GM23338 (cell line): ENCODE data around the gene ROBO1. TPM values are rescaled to one million over a fixed set of nuclear protein-coding genes. Genes with fewer than 3 reads are reported as not detected.
A peak's percentile ranks its signal among the peaks of the same experiment; 100 is the strongest.

Experiments
- ATAC-seq: fragments of 200-7000 bp; cut with Tn5 transposase; 3 replicates; pipeline ENCODE4 v1.9.1; 2020
- DNase-seq: peaks from one replicate; pipeline ENCODE4 v3.0.0-alpha.2; 2015; ENCODE audit warnings: low spot score
- H2AFZ ChIP-seq: fragments of 200-600 bp; sonication (generic); 2 replicates; pipeline ENCODE4 v1.8.0; 2016; ENCODE audit warnings: antibody characterized with exemption, mild to moderate bottlenecking, moderate library complexity
- H3F3A ChIP-seq: fragments of 200-600 bp; sonication (generic); replicated peaks from 2 replicates; pipeline ENCODE4 v1.8.0; 2017; ENCODE audit warnings: antibody characterized with exemption, mixed run types, low read depth
- H3K27ac ChIP-seq: fragments of 200-600 bp; sonication (generic); 2 replicates; pipeline ENCODE4 v1.6.1; 2016; ENCODE audit warnings: low read depth
- H3K27me3 ChIP-seq: fragments of 200-600 bp; sonication (generic); 2 replicates; pipeline ENCODE4 v1.8.0; 2016; ENCODE audit warnings: mild to moderate bottlenecking, mixed run types, moderate library complexity; ENCODE audit not compliant: insufficient read depth
- H3K36me3 ChIP-seq: fragments of 200-600 bp; sonication (generic); 2 replicates; pipeline ENCODE4 v1.8.0; 2016; ENCODE audit warnings: mild to moderate bottlenecking; ENCODE audit not compliant: insufficient read depth
- H3K4me1 ChIP-seq: fragments of 200-600 bp; sonication (generic); 2 replicates; pipeline ENCODE4 v1.8.0; 2016; ENCODE audit warnings: mild to moderate bottlenecking, moderate library complexity; ENCODE audit not compliant: insufficient read depth
- H3K4me2 ChIP-seq: fragments of 200-600 bp; sonication (generic); 2 replicates; pipeline ENCODE4 v1.7.1; 2017; ENCODE audit warnings: mixed run types
- H3K4me3 ChIP-seq: fragments of 200-600 bp; sonication (generic); 2 replicates; pipeline ENCODE4 v1.6.1; 2016; ENCODE audit warnings: mixed run types
- H3K79me2 ChIP-seq: fragments of 200-600 bp; sonication (generic); replicated peaks from 2 replicates; pipeline ENCODE4 v1.8.0; 2017; ENCODE audit warnings: mild to moderate bottlenecking; ENCODE audit not compliant: insufficient read depth
- H3K9me2 ChIP-seq: fragments of 200-600 bp; sonication (generic); 2 replicates; pipeline ENCODE4 v1.8.0; 2017; ENCODE audit not compliant: insufficient read depth
- H4K20me1 ChIP-seq: fragments of 200-600 bp; sonication (generic); replicated peaks from 2 replicates; pipeline ENCODE4 v1.8.0; 2017; ENCODE audit warnings: mild to moderate bottlenecking; ENCODE audit not compliant: insufficient read depth
- H3K27ac Mint-ChIP-seq: 2 replicates; pipeline ENCODE4 v1.8.0; 2020; ENCODE audit warnings: inconsistent platforms, mild to moderate bottlenecking, moderate library complexity, mixed read lengths
- H3K27me3 Mint-ChIP-seq: 3 replicates; pipeline ENCODE4 v1.8.0; 2022; ENCODE audit warnings: low read depth, mild to moderate bottlenecking, moderate library complexity, mixed read lengths, inconsistent platforms; ENCODE audit not compliant: insufficient read depth, poor library complexity
- H3K36me3 Mint-ChIP-seq: 3 replicates; pipeline ENCODE4 v1.8.0; 2021; ENCODE audit warnings: low read depth, mild to moderate bottlenecking, inconsistent platforms, moderate library complexity, mixed read lengths
- H3K4me1 Mint-ChIP-seq: 3 replicates; pipeline ENCODE4 v1.8.0; 2020; ENCODE audit warnings: mild to moderate bottlenecking, inconsistent platforms, mixed read lengths
- H3K4me3 Mint-ChIP-seq: 3 replicates; pipeline ENCODE4 v1.8.0; 2021; ENCODE audit warnings: moderate library complexity, mild to moderate bottlenecking, inconsistent platforms, mixed read lengths
- H3K9me3 Mint-ChIP-seq: 3 replicates; pipeline ENCODE4 v1.8.0; 2020; ENCODE audit warnings: moderate library complexity, mild to moderate bottlenecking, inconsistent platforms, mixed read lengths
- EZH2 ChIP-seq: fragments of 200-600 bp; sonication (generic); IDR thresholded peaks from one replicate; pipeline ENCODE4 v1.8.0; 2017; ENCODE audit warnings: antibody characterized with exemption, mild to moderate bottlenecking, low read depth; ENCODE audit not compliant: unreplicated experiment
- NANOG ChIP-seq: IDR thresholded peaks from 2 replicates; pipeline ENCODE4 v1.6.1; 2016; ENCODE audit warnings: antibody characterized with exemption, borderline replicate concordance
- POLR2AphosphoS5 ChIP-seq: IDR thresholded peaks from 2 replicates; pipeline ENCODE4 v1.6.1; 2016; ENCODE audit warnings: antibody characterized with exemption, low read depth
- STAT1 ChIP-seq: IDR thresholded peaks from one replicate; pipeline ENCODE4 v1.6.1; 2016; ENCODE audit warnings: antibody characterized with exemption; ENCODE audit not compliant: unreplicated experiment
- ZNF114 ChIP-seq: fragments of 250-450 bp; sonication (Bioruptor Pico); IDR thresholded peaks from 2 replicates; pipeline ENCODE4 v1.5.0; 2020; ENCODE audit warnings: mild to moderate bottlenecking, moderate library complexity
- polyA plus RNA-seq: library from polyadenylated mRNA; unstranded; fragments of >200 nt; fragmentation: Nextera tagmentation; extraction: Ambion mirVana; gene quantifications from 2 replicates; pipeline ENCODE4 v1.2.1, GENCODE V29; 2016
- total RNA-seq: library from RNA; depleted of rRNA; stranded (reverse); fragments of >200 nt; shearing (Covaris generic); gene quantifications from 2 replicates; pipeline ENCODE4 v1.2.3, GENCODE V29; 2014
- TF ChIP-seq, protein P1 (sequence below): IDR thresholded peaks from 2 replicates; pipeline ENCODE4 v1.6.1; 2016; ENCODE audit warnings: antibody characterized with exemption
- TF ChIP-seq, protein P2 (sequence below): fragments of 250-450 bp; sonication (Bioruptor Pico); IDR thresholded peaks from 2 replicates; pipeline ENCODE4 v1.5.0; 2020; ENCODE audit warnings: mild to moderate bottlenecking, moderate library complexity

Gene ROBO1
- total and polyA plus RNA-seq, 2 experiments from 2014 or later, result 19.2 to 78.3 TPM

DNA sequence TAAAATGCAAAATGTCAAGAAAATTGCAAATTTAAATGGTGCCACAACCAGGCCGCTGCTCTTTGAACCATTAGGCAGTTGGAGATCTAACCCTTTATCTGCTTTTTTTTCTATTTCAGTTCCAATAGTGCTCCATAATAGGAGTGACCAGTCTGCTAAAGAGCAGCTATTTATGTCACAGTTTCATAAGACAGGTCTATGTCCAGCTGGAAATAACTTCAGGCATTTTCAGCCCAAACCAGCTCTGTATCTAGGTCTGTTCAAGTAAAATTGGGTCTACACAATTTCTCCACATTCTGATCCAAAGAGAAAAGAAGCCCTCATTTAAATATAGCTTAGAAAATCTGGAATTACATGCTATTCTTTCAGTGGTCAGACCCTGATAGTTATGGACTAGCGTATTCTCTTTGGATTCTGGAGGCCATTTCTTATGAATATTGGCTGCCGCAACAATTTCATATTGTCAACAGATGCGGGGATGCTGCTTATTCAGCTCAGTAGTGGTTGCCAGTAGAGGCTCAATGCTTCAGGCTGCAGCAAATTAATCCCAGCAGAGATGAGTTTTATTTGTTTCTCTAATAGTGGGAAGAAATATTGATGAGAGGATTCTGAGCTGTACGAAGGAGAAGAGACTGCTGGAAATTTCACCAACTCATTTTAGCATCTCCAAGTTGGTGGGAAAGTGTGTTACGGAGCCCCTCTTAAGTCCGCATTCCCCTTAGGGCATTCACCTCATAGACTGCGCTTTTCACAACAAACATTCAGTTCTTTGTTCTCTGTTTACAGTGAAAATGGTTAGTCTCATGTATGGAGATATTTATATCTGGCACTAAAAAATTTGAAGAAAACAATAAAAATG is 887.0 kb downstream of the ROBO1 start:
- peaks cover 27% of the 10 kb centered on the region for H3K79me2 ChIP-seq
- H3K36me3 ChIP-seq, result no peaks in the 10 kb centered on the region
- Mint-ChIP-seq H3K4me3 (no peak overlapping the region), H3K27ac (peak overlapping the region; percentile 37; the same call in 1 of the 2 replicates), H3K9me3 (no peaks in the 10 kb centered on the region), H3K27me3 (no peaks in the 10 kb centered on the region), H3K4me1 (peaks cover 42% of the 10 kb centered on the region), H3K36me3 (peaks cover 6% of the 10 kb centered on the region; the same call in 1 of the 3 replicates)
- ATAC-seq (no peak), DNase-seq (no peak)
- no peak overlapping the region; the same call in 1 of the 2 replicates for H3K27ac ChIP-seq
- no peak overlapping the region for H2AFZ ChIP-seq
- no peaks in the 10 kb centered on the region for H3K9me2 ChIP-seq
- H4K20me1 ChIP-seq, result 0 out of 2 replicates have a peak, but pooled peaks cover 4% of the 10 kb centered on the region
- no peaks in the 10 kb centered on the region for H3F3A ChIP-seq
- no peak overlapping the region for H3K4me3 ChIP-seq
- TF ChIP-seq POLR2AphosphoS5, result no peak
- no peak for TF ChIP-seq NANOG
- TF ChIP-seq ZNF114, result no peak
- no peak for TF ChIP-seq EZH2
- TF ChIP-seq, protein P1, sequence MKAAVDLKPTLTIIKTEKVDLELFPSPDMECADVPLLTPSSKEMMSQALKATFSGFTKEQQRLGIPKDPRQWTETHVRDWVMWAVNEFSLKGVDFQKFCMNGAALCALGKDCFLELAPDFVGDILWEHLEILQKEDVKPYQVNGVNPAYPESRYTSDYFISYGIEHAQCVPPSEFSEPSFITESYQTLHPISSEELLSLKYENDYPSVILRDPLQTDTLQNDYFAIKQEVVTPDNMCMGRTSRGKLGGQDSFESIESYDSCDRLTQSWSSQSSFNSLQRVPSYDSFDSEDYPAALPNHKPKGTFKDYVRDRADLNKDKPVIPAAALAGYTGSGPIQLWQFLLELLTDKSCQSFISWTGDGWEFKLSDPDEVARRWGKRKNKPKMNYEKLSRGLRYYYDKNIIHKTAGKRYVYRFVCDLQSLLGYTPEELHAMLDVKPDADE, result no peak
- peaks cover 49% of the 10 kb centered on the region for H3K4me1 ChIP-seq
- no peaks in the 10 kb centered on the region for H3K27me3 ChIP-seq
- H3K4me2 ChIP-seq, result peak overlapping the region; percentile 23

DNA sequence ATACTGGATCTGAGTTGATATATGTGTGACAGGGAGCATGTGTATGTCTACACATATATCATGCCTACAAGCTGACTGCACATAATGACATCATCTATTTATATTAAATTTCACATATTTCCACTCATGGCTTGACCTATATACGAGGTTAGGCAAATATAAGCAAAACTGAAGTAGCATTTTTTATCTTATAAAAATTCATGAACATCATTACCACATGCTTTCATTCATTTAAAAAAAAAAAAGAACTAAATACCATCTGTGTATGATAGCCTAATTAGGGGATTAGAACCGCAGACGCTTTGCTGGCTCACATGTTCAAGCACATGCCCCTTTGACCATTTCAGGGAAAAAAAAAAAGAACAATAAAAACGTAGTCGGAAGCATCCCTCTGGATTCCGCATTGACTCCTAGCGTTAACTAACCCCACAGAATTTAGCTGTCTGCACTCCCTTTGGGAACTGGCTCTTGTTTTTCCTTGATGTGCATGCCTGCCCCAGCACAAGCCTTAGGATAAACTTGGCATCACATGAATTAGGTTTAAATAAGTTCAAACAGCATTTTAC is 888.4 kb downstream of the ROBO1 start:
- DNase-seq, result peak; percentile 41
- Mint-ChIP-seq H3K9me3 (no peaks in the 10 kb centered on the region), H3K36me3 (peaks cover 6% of the 10 kb centered on the region; the same call in 1 of the 3 replicates), H3K4me1 (peaks cover 42% of the 10 kb centered on the region), H3K4me3 (no peak overlapping the region), H3K27me3 (no peaks in the 10 kb centered on the region), H3K27ac (0 out of 2 replicates have a peak overlapping the region, but pooled peaks have one; percentile 27)
- Histone ChIP-seq H3K4me1 (peaks cover 49% of the 10 kb centered on the region), H3K79me2 (peaks cover 40% of the 10 kb centered on the region; the same call in 1 of the 2 replicates), H3K4me3 (no peak overlapping the region), H3F3A (no peaks in the 10 kb centered on the region), H3K27me3 (no peaks in the 10 kb centered on the region), H3K9me2 (no peaks in the 10 kb centered on the region), H3K4me2 (no peak overlapping the region), H3K27ac (no peak overlapping the region), H2AFZ (no peak overlapping the region), H3K36me3 (no peaks in the 10 kb centered on the region), H4K20me1 (0 out of 2 replicates have a peak, but pooled peaks cover 4% of the 10 kb centered on the region)
- ATAC-seq, result peak; percentile 65
- TF ChIP-seq STAT1, result no peak
- TF ChIP-seq, protein P2, sequence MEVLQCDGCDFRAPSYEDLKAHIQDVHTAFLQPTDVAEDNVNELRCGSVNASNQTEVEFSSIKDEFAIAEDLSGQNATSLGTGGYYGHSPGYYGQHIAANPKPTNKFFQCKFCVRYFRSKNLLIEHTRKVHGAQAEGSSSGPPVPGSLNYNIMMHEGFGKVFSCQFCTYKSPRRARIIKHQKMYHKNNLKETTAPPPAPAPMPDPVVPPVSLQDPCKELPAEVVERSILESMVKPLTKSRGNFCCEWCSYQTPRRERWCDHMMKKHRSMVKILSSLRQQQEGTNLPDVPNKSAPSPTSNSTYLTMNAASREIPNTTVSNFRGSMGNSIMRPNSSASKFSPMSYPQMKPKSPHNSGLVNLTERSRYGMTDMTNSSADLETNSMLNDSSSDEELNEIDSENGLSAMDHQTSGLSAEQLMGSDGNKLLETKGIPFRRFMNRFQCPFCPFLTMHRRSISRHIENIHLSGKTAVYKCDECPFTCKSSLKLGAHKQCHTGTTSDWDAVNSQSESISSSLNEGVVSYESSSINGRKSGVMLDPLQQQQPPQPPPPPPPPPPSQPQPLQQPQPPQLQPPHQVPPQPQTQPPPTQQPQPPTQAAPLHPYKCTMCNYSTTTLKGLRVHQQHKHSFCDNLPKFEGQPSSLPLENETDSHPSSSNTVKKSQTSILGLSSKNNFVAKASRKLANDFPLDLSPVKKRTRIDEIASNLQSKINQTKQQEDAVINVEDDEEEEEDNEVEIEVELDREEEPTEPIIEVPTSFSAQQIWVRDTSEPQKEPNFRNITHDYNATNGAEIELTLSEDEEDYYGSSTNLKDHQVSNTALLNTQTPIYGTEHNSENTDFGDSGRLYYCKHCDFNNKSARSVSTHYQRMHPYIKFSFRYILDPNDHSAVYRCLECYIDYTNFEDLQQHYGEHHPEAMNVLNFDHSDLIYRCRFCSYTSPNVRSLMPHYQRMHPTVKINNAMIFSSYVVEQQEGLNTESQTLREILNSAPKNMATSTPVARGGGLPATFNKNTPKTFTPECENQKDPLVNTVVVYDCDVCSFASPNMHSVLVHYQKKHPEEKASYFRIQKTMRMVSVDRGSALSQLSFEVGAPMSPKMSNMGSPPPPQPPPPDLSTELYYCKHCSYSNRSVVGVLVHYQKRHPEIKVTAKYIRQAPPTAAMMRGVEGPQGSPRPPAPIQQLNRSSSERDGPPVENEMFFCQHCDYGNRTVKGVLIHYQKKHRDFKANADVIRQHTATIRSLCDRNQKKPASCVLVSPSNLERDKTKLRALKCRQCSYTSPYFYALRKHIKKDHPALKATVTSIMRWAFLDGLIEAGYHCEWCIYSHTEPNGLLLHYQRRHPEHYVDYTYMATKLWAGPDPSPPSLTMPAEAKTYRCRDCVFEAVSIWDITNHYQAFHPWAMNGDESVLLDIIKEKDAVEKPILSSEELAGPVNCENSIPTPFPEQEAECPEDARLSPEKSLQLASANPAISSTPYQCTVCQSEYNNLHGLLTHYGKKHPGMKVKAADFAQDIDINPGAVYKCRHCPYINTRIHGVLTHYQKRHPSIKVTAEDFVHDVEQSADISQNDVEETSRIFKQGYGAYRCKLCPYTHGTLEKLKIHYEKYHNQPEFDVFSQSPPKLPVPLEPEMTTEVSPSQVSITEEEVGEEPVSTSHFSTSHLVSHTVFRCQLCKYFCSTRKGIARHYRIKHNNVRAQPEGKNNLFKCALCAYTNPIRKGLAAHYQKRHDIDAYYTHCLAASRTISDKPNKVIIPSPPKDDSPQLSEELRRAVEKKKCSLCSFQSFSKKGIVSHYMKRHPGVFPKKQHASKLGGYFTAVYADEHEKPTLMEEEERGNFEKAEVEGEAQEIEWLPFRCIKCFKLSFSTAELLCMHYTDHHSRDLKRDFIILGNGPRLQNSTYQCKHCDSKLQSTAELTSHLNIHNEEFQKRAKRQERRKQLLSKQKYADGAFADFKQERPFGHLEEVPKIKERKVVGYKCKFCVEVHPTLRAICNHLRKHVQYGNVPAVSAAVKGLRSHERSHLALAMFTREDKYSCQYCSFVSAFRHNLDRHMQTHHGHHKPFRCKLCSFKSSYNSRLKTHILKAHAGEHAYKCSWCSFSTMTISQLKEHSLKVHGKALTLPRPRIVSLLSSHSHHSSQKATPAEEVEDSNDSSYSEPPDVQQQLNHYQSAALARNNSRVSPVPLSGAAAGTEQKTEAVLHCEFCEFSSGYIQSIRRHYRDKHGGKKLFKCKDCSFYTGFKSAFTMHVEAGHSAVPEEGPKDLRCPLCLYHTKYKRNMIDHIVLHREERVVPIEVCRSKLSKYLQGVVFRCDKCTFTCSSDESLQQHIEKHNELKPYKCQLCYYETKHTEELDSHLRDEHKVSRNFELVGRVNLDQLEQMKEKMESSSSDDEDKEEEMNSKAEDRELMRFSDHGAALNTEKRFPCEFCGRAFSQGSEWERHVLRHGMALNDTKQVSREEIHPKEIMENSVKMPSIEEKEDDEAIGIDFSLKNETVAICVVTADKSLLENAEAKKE (CRISPR knock-in tag), result no peak
